ENCODE measurements around the gene ALAD.
"Not testable (repeated sequence)": the region's sequence is repeated elsewhere in the genome, so short reads cannot be mapped to it uniquely, and the experiment has no call there.

The ALAD gene

DNA sequence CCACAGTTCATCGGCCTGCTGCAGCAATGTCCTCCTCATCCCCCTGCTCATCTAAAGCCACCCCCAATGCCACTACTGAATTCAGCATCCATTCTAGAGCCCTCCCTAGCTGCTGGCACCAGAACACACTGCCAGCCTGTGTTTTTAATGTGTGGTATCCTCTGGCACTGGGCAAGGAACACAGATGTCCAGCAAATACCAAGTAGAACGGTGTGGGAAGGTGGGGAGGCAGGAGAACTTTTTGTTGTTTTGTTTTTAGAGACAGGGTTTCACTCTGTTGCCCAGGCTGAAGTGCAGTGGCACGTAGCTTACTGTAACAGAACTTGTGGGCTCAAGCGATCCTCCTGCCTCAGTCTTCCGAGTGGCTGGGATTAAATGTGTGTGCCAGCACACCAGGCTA lies 29.0 kb downstream of the ALAD start:
- no peak for DNase-seq

DNA sequence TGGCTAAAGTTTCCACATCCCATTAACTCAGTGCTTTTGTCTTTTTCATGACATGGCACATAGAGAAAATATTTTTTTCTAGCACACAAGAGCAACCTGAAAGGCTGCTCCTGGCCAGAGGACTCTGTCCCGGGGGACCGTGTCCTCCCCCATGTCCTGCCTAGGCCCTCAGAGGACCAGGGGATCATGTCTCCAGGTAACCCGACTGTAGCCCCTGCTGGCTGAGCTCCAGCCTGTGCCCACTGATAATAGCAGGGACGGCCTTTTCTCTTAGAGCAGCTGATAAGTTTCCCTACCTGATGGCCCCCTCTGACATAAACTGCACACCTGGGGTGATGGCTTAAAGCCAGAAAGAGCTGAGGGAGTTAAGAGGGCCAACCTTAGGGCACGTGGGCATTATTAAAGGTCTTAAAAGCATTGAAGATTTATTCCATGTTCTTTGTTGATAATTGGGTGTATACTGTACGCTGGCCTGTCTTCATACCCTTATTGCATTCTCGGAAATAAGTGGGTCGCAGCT lies 30.2 kb downstream of the ALAD start:
- DNase-seq: no peak

DNA sequence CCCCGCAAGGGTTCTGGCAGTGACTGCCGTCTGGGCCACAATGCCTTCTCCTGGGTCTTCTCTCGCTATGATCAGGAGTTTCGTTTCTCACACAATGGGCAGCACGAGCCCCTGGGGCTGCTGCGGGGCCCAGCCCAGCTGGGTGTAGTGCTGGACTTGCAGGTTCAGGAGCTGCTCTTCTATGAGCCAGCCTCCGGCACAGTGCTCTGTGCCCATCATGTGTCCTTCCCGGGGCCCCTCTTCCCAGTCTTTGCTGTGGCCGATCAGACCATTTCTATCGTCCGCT lies 31.3 kb downstream of the ALAD start:
- no peak for DNase-seq

DNA sequence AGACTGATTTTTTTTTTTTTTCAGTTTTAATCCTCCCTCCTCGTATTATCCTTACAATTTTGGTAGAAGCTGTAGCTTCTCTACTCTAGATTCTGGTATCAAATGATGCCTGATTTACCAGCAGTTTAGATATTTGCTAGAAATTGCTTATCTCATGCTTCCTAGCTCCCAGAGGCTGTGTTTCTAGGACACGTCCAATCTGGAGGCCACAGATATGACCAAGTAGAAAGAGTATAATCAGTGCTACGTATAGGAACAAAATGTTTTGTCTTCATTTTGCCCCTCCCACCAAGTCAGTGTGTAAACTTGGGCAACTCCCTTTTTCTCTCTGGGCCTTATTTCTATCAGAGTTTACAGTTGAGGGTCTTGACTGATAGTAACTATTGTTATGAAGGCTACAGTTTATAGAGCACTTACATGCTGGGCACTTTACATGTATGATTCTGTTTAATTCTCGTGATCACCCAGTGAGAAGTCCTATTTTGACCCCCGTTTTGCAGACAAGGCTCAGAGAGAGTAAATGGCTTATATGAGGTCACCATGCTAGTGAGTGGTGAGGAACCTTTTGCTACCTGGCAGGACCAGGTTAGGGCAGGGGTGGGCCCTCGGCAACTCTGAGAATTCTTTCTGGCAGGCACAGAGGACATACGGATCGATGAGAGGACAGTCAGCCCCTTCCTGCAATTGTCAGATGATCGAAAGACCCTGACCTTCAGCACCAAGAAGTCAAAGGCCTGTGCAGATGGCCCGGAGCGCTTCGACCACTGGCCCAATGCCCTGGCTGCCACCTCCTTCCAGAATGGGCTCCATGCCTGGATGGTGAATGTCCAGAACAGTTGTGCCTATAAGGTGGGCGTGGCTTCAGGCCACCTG lies 31.9 kb downstream of the ALAD start:
- DNase-seq: no peak

DNA sequence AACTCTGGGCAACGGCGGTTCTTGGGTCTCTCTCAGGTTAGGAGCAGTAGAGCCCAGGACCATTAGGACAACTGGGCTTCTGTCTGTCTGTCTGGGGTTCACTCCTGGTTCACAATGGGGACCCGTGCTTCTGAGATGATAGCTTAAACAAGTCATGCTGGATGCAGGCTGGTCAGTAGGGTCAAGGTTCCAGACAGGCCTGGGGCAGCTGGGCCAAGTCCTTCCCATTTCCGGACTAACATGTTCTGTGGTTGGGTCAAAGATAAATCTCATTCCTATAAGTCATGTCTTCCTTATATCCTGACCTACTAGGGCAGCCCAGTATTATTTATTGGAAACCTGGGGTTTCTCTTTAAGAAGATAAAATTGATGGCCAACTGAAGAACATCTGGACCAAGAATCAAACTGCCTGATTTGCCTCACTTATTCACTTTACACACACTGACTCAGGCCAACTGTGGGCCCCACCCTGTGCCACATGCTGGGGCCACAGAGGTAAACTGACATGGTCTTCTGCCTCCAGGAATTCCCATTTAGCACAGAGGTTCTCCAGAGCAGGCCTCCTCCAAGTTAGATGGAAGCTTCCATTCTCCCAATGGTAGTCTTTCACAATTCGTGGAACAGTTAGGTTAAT lies 32.6 kb downstream of the ALAD start:
- no peak for DNase-seq

DNA sequence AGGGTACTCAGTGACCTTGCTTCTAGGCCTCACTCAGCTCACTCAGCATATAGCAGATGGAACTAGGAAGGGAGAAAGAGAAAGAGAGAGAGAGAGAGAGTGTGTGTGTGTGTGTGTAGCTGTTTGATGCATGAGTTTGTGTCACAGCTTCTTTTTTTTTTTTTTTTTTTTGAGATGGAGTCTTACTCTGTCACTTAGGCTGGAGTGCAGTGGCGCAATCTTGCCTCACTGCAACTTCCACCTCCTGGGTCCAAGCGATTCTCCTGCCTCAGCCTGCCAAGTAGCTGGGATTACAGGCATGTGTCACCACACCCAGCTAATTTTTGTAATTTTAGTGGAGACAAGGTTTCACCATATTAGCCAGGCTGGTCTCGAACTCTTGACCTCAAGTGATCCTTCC lies 35.4 kb downstream of the ALAD start:
- DNase-seq: not testable (repeated sequence)

DNA sequence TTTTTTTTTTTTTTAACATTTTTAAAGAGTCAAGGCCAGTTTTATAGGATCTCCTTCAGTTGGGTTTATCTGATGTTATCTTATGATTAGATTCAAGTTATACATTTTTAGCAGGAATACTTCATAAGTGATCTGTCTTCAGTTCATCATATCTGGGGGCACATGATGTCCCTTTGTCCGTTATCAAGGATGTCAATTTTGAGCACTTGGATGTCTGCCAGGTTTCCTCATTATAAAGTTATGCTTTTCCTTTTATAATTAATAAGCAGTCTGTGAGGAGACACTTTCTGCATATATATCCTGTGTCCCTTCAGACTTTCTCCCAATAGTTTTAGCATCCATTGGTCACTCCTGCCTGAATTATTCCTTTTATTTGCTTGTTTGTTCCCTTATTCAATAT lies 36.1 kb downstream of the ALAD start:
- no peak for DNase-seq

DNA sequence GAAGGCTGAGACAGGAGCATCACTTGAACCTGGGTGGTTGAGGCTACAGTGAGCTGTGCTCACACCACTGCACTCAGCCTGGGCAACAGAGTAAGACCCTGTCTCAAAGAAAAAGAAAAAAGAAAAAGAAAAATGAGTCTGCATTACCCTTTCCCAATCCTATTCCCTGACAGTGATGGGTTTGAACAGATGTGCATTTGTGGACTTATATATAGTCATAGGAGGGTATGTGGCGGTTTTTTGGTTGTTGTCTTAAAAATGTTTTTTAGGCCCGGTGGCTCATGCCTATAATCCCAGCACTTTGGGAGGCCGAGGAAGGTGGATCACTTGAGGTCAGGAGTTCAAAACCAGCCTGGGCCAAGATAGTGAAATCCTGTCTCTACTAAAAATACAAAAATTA lies 37.7 kb downstream of the ALAD start:
- DNase-seq: no peak

DNA sequence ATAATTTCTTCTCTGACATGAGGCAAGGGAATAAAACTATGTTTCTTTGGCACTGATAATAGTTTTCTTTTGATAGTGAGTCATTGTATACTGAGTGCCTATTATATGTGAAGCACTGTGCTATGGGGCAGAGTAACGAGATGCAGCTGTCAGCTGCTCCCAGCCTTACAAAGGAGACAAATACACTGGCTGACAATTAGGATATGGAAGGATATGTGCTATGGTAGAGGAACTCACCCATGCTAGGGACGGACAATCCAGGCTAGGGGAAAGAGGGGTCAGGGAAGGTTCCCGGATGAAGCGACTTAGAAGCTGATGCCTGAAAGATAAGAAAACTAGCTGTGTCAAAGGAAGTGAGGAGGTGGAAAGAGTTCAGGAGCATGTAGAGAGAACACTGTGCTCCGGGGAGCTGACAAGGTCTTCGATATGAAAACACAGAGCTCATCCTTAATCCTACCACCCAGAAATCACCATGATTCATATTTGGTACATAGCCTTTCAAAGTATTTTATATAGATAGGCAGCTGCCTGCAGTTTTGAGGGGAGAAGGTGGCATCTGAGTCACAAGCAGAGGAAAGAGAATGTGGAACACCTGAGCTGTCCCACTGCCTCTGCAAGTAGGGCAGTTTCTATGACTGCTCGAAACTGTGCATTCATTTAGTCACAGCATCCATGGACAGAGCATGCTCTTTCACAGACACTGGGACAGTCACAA lies 39.6 kb downstream of the ALAD start:
- DNase-seq: peak; percentile 41

DNA sequence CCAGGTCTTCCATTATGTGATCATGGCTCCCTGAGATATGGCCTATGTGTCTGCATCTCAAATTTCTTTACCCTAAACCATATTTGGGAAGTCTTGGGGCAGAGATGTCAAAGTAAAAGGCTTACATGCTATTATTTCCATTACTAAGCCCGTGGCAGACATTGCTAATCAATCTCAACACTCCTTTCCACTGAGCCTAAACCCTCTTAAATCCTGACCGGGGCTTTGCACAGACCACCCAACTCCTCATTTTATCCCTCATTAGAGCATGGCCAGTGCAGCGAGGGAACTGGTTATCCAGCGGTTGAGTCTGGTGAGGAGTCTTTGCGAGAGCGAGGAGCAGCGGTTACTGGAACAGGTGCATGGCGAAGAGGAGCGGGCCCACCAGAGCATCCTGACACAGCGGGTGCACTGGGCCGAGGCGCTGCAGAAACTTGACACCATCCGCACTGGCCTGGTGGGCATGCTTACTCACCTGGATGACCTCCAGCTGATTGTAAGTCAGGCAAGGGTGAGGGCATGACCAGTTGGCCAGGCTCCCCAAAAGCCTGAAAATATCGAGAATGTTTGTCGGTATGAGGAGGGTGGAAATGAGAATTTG lies 40.7 kb downstream of the ALAD start:
- DNase-seq: no peak

DNA sequence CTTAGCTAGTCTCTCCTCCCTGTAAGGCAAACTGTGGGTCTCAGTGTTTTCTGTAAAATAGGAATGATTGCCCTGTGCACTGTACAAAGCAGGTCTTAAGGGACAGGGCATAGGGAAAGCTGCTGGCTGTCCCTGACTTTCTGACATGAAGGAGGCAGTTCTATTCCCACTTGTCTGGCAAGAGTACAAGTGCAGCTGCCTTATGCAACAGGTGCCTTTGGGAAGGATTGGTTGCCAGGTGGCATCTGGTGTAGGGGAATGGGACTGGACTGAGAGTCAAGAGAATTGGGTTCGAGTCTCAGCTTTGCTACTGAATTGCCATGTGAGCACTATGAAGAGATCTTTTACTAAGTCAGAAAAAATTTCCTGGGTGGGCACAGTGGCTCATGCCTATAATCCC lies 41.7 kb downstream of the ALAD start:
- no peak for DNase-seq

DNA sequence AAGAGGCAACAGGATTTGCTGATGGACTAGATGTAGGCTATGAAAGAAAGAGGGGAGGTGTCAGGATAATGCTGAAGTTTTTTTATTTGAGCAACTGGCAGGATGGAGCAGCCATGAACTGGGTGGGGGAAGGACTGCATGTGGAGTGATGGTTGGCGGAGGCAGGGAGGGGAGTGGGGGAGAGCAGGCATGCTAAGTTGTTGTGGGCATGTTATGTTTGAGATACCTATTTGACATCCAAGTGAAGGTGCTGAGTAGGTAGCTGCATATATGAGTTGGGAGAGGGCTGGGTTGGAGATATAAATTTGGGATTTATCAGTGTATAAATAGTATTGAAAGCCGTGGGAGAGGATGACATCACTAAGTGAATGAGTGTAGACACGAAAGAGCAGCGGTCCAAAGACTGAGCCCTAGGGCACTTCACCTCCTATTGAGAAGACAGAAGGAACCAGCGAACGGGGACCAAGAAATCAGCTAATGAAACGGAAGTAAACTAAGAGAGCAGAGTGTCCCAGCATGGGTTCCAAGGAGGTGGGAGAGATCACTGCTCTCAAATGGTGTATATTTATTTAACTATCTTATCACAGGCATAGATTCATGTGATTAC lies 44.3 kb downstream of the ALAD start:
- DNase-seq: peak; percentile 3

DNA sequence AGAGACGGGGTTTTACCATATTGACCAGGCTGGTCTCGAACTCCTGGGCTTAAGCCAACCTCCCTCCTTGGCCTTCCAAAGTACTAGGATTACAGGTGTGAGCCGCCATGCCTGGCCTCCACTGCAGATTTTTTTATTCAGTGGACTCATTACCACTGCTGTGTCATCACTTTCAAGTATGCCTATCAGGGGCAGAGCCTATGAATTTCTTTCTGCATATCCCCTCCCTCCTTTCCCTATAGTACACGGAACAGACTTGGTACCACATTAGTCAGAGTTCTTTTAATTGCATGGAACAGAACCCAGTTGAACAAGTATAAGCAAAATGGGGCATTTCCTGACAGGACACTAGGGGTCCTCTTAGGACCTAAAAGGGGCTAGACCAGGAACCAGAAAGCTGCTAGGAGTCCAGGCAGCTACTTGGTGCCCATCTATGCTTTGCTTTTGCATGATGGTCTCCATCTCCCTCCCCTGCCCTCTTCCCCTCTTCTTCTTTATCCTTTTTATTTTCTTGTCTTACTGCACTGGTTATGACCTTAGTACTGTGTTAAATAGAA lies 46.0 kb downstream of the ALAD start:
- peak; percentile 8 for DNase-seq

DNA sequence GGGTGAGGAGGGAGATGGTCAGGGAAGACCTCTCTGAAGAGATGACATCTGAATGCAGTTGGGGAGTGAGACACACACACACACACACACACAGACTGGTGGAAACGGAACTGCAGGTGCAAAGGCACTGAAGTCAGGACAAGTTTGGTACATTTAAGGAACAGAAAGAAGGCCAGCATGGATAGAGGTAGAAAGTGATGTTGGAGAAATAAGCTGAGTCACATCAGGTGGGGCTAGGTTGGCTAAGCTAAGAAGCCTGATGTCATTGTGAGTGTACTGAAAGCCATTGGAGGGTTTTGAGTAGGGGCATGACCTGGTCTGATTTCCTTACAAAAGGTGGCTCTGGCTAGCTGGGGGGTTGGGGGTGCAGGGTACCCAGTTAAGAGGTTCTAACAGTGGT lies 48.7 kb downstream of the ALAD start:
- DNase-seq: peak; percentile 20

DNA sequence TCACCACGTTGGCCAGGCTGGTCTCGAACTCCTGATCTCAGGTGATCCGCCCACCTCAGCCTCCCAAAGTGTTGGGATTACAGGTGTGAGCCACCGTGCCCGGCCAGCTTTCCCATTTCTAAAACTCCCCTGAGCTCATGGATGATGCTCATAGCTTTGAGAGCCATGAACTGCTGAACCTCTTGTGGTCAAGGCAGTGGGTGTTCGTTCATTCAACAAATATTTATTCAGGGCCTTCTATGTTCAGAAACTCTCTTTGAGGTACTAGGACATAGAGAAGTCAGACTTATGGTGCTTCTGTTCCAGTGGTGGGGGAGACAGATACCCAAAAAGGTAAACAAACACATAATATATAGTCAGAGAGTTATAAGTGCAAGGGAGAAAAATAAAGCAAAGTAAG lies 49.1 kb downstream of the ALAD start:
- no peak for DNase-seq

DNA sequence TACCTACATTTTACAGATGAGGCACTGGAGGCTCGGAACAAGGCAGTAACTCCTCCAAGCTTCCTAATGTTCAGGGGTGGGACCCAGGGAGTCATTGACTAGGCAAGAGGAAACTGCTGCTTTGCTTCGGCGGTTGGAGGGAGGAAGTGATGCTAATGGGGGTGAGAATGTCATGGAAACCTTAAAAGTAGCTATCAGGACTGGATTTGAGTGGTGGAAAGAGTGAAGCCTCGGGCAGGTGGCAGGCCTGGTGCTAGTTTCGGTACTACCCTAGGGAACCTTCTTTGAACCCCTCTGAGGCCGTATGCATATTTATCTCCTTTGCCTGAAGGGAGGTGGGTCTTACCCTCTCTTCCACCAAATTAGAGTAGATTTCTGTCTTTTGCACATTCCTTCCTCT lies 50.1 kb downstream of the ALAD start:
- peak; percentile 61 for DNase-seq

DNA sequence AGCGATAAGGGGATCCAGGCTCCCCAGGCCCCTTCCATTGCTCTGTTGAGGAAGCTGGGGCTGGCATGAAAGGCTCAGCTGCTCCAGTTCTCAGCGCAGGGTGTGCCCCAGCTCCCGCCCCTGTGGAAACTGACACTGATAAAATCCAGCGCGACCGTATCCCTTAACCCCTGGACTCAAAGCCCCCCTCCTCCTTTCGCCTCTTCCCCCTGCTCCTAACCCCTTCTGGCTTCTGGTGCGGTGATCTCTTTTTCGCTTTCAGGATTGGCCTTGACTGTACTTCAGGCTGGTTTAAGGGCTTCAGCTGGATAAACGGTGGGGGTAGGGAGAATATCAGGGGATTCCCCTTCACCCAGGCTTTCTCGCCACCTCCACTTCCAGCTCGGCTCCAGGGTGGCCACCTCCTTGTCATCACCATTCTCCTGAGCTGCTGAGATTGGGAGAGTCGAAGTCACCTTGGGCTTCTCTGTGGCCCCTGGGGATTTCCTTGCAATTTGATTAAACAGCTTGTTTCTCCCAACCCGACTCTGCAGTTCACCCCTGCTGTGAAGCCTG lies 50.9 kb downstream of the ALAD start:
- DNase-seq: peak; percentile 36

DNA sequence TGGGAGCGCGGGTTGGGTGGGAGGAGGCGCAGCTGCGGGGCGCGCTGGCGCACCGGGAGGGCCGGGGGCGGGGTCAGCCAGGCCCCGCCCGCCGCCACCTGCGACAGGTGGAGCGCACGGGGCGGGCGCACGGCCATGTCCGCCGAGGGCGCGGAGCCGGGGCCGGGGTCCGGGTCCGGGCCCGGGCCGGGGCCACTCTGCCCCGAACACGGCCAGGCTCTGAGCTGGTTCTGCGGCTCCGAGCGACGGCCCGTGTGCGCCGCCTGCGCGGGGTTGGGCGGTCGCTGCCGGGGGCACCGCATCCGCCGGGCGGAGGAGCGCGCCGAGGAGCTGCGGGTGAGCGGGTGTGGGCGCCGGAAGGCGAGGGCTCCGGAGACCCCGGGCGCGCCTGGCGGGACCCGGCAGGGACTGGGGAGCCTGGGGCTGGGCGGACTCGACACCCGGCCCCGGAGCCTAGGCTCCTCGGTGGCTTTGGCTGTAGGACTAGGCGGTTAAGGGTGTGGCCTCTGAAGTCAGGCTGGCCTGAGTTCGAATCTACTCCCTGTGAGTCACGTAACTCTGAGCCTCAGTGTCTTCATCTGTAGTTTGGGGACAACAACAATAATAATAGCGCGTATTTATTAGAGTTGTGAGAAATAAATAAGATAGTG lies 51.5 kb downstream of the ALAD start, which contains the start of gene BSPRY:
Gene BSPRY (plus strand): TSS at position 97 of the 650 bp plus-strand sequence. CDS start 39 bp downstream, at position 136.
- DNase-seq: peak; percentile 51

DNA sequence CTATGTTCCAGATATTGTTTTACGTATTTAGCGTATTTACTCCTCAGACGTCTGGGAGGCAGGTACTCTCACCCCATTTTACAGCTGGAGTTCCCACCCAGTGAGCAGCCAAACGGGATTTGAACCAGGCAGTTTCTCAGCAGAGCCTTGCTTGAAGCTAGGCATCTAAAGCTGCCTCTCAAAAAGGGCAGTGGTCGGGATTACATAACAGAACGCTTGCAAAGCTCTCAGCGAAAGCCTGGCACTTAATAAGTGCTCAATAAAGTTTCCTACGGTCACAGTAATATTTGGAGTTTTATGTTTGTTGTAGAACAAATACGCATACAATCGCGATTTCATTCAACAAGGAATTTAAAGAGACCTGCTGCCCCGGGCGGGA lies 52.0 kb downstream of the ALAD start:
- no peak for DNase-seq

DNA sequence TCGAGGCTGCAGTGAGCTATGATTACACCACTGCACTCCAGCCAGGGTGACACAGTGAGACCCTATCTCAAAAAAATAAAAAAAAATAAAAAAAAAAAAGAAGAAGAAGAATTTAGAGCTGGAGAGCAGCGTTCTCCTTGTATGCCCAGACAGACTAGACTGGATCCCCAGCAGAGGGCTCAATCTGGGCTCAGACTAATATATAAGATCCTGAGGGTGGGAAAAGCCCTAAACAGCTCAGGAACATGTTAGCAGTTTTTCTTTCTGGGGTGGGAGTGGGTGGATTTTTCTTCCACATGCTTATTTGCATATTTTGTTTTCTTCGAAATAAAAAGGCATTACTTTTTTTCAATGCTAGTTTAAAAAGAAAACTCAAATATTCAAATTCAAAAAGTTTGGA lies 52.6 kb downstream of the ALAD start:
- DNase-seq: no peak

DNA sequence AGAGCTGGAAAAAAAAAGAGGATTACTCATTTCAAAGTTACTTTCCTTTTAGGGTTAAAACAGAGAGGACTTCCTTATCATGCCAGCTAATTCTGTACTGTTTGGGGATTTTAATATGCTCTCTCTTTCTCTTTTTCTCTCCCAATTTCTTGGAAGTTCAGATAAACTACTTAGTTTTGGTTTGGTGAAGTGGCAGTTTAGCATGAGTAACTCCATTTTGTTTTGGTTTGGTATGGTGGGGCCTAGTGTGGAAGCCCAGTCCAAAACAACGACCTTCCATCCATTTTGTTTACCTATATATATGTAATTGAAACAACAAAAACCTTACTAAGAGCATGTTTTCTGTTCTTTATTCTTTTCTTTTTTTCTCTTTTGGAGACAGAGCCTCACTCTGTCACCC lies 55.4 kb downstream of the ALAD start:
- no peak for DNase-seq

DNA sequence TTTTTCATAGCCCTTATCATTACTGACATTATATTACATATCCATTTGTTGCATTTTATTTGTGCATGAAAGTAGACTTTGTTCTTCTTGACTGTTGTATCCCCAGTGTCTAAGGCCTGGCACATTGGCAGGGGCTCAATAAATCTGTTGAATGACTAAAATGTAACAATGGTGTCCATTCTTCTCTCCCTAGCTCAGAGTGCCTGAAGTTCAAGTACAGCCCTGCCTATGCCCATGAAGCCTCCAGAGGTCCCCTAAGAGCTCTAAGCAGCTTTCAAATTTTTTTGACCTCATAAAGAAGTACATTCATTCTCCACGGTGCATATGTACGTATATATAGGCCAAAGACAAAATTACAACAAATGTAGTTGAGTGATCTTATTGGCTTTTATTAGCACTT lies 55.9 kb downstream of the ALAD start:
- no peak for DNase-seq
